C4-2B (cell line): Measurements from ENCODE around the gene CTNNA3.

Experiments used
- ZFX ChIP-seq: fragments of 450-650 bp; IDR thresholded peaks from 2 replicates; pipeline ENCODE4 v1.6.1; 2017
- TF ChIP-seq, protein P1 (sequence below): fragments of 450-650 bp; conservative IDR thresholded peaks from 2 replicates; pipeline ENCODE4 v1.5.1; 2017; ENCODE audit warnings: mild to moderate bottlenecking

DNA sequence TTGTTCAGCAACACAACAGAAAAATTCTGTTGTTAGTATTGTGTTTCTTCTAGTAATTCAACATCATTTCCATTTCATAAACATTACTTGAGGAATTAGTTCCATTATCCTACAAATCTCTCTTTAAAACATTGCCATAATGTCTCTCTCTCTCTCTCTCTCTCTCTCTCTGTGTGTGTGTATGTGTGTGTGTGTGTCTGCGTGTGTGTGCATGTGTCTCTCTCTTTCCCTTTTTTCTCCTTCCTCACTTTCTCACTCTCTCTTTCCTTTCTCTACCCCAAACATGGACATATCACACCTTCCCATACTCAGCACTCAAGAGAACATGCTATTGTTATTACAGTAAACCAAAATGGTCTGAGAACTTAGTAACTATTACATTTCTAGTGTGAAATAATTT is 753.6 kb downstream of the CTNNA3 start:
- TF ChIP-seq, protein P1, sequence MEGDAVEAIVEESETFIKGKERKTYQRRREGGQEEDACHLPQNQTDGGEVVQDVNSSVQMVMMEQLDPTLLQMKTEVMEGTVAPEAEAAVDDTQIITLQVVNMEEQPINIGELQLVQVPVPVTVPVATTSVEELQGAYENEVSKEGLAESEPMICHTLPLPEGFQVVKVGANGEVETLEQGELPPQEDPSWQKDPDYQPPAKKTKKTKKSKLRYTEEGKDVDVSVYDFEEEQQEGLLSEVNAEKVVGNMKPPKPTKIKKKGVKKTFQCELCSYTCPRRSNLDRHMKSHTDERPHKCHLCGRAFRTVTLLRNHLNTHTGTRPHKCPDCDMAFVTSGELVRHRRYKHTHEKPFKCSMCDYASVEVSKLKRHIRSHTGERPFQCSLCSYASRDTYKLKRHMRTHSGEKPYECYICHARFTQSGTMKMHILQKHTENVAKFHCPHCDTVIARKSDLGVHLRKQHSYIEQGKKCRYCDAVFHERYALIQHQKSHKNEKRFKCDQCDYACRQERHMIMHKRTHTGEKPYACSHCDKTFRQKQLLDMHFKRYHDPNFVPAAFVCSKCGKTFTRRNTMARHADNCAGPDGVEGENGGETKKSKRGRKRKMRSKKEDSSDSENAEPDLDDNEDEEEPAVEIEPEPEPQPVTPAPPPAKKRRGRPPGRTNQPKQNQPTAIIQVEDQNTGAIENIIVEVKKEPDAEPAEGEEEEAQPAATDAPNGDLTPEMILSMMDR, result no peak
- no peak for TF ChIP-seq ZFX
